Measurements from ENCODE around the gene RBP7. TPM values are rescaled to one million over a fixed set of nuclear protein-coding genes. Genes with fewer than 3 reads are reported as not detected.
"Not testable (repeated sequence)": the region's sequence is repeated elsewhere in the genome, so short reads cannot be mapped to it uniquely, and the experiment has no call there.

RBP7 gene
- total RNA-seq, 1 donor from 2014 or later, result not detected

- ATAC-seq (ENCODE audit: low read depth) (no peak), DNase-seq (no peak)
- Mint-ChIP-seq H3K9me3 (no peaks in the 10 kb centered on the region), H3K27ac (no peak overlapping the region), H3K36me3 (ENCODE audit: low read depth) (no peaks in the 10 kb centered on the region), H3K4me1 (peaks cover 11% of the 10 kb centered on the region), H3K27me3 (peaks cover 18% of the 10 kb centered on the region), H3K4me3 (no peak overlapping the region)
- CTCF ChIA-PET, result no interaction called here
- intact Hi-C loops (cut with micrococcal nuclease), result no loop called here
- TF ChIP-seq, protein P1, sequence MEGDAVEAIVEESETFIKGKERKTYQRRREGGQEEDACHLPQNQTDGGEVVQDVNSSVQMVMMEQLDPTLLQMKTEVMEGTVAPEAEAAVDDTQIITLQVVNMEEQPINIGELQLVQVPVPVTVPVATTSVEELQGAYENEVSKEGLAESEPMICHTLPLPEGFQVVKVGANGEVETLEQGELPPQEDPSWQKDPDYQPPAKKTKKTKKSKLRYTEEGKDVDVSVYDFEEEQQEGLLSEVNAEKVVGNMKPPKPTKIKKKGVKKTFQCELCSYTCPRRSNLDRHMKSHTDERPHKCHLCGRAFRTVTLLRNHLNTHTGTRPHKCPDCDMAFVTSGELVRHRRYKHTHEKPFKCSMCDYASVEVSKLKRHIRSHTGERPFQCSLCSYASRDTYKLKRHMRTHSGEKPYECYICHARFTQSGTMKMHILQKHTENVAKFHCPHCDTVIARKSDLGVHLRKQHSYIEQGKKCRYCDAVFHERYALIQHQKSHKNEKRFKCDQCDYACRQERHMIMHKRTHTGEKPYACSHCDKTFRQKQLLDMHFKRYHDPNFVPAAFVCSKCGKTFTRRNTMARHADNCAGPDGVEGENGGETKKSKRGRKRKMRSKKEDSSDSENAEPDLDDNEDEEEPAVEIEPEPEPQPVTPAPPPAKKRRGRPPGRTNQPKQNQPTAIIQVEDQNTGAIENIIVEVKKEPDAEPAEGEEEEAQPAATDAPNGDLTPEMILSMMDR (IDR thresholded peaks at IDR 0.05), result no peak
- POLR2A ChIA-PET, result no interaction called here
Measured at GRCh38 chr1:9993561-9994075, 3.4 kb upstream of the RBP7 start.

- Mint-ChIP-seq H3K4me1 (peaks cover 11% of the 10 kb centered on the region), H3K4me3 (no peak overlapping the region), H3K9me3 (no peaks in the 10 kb centered on the region), H3K27me3 (peaks cover 36% of the 10 kb centered on the region), H3K36me3 (ENCODE audit: low read depth) (no peaks in the 10 kb centered on the region), H3K27ac (no peak overlapping the region)
- no peak for DNase-seq
- POLR2A ChIA-PET, result no interaction called here
- TF ChIP-seq, protein P1 (IDR thresholded peaks at IDR 0.05), result no peak
- no peak for ATAC-seq (ENCODE audit: low read depth)
- CTCF ChIA-PET, result no interaction called here
- intact Hi-C loops (cut with micrococcal nuclease), result no loop called here
Measured at GRCh38 chr1:10001016-10001665, 4.1 kb downstream of the RBP7 start.

DNA sequence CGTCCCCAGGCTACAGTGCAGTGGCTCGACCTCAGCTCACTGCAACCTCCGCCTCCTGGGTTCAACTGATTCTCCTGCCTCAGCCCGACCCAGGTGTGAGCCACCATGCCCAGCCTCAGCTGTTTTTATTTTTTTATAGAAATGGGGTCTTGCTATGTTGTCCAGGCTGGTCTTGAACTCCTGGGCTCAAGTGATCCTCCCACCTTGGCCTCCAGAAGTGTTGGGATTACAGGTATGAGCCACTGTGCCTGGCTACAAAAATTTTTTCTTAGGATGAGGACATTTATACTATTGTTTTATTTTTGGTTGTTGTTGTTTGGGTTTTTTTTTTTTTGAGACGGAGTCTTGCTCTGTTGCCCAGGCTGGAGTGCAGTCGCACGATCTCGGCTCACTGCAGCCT is 8.2 kb downstream of the RBP7 start:
- CTCF ChIA-PET, result not testable (repeated sequence)

DNA sequence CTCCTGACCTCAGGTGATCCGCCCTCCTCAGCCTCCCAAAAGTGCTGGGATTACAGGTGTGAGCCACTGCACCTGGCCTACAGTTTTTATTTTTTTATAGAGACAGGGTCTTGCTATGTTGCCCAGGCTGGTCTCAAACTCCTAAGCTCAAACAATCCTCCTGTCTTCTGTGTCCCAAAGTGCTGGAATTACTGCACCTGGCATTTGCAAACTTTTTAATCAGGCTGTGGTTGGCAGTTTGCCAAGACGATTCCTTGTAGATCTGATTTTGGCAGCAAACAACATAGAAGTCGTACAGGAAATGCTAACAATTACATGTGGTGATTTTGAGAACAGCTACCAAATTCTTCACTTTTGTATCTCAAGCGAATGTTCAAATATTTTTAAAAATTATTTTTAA is 10.1 kb downstream of the RBP7 start:
- ChIA-PET POLR2A (no interaction called here), CTCF (no interaction called here)
- no peak for ATAC-seq (ENCODE audit: low read depth)
- H3K36me3 Mint-ChIP-seq (ENCODE audit: low read depth), result no peaks in the 10 kb centered on the region
- H3K9me3 Mint-ChIP-seq, result no peaks in the 10 kb centered on the region
- intact Hi-C loops (cut with micrococcal nuclease), result no loop called here
- DNase-seq, result no peak
- TF ChIP-seq, protein P1 (IDR thresholded peaks at IDR 0.05), result no peak
- H3K27ac Mint-ChIP-seq, result no peak overlapping the region
- no peak overlapping the region for H3K4me3 Mint-ChIP-seq
- no peaks in the 10 kb centered on the region for H3K4me1 Mint-ChIP-seq
- H3K27me3 Mint-ChIP-seq, result peaks cover 12% of the 10 kb centered on the region

More for the DNA sequence above, 8.2 kb downstream of the RBP7 start:
- H3K36me3 Mint-ChIP-seq (ENCODE audit: low read depth); DNase-seq; intact Hi-C loops (cut with micrococcal nuclease); H3K9me3 Mint-ChIP-seq; H3K27ac Mint-ChIP-seq; H3K4me3 Mint-ChIP-seq; H3K4me1 Mint-ChIP-seq; ATAC-seq (ENCODE audit: low read depth): not testable (repeated sequence)
- H3K27me3 Mint-ChIP-seq, result peaks cover 21% of the 10 kb centered on the region
- POLR2A ChIA-PET, result interaction anchor here (0.6 kb wide), 1 partner anchor 1660 kb away, joined by 4 read pairs; no protein-coding TSS in a partner anchor

GRCh38 chr1:10014016-10014415 is 17.0 kb downstream of the RBP7 start:
- POLR2A ChIA-PET, result no interaction called here
- TF ChIP-seq, protein P1 (IDR thresholded peaks at IDR 0.05), result no peak
- no peaks in the 10 kb centered on the region for H3K36me3 Mint-ChIP-seq (ENCODE audit: low read depth)
- H3K27me3 Mint-ChIP-seq, result no peaks in the 10 kb centered on the region
- no peaks in the 10 kb centered on the region for H3K9me3 Mint-ChIP-seq
- no peak overlapping the region for H3K4me3 Mint-ChIP-seq
- H3K27ac Mint-ChIP-seq, result no peak overlapping the region
- DNase-seq (no peak), ATAC-seq (ENCODE audit: low read depth) (no peak)
- H3K4me1 Mint-ChIP-seq, result peaks cover 3% of the 10 kb centered on the region
- CTCF ChIA-PET, result no interaction called here
- intact Hi-C loops (cut with micrococcal nuclease), result no loop called here

DNA sequence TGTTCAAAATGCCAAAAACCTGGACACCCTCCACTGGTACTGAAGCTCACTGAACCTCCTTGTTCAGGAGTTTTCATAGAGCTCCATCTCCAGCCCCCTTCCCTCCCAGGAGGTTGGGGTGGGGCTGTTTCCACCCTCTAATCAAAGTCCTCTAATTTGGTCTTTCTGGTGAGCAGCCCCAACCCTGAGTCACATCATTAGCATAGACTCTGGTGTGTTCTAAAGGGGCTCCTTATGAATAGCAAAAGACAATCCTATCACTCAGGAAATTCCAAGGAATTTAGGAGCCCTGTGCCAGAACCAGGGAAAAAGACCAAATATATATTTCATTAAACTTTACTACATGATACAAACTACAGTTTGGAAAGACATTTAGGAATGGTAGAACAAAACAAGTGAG is 22.5 kb downstream of the RBP7 start:
- DNase-seq, result no peak
- intact Hi-C loops (cut with micrococcal nuclease), result no loop called here
- ChIA-PET CTCF (no interaction called here), POLR2A (no interaction called here)
- Mint-ChIP-seq H3K4me3 (no peak overlapping the region), H3K36me3 (ENCODE audit: low read depth) (no peaks in the 10 kb centered on the region), H3K9me3 (no peaks in the 10 kb centered on the region), H3K4me1 (peaks cover 3% of the 10 kb centered on the region), H3K27ac (no peak overlapping the region), H3K27me3 (no peaks in the 10 kb centered on the region)
- TF ChIP-seq, protein P1 (IDR thresholded peaks at IDR 0.05), result no peak
- ATAC-seq (ENCODE audit: low read depth), result no peak

Data from activated B cell treated with CpG ODN at 0.5 μM for 24 hours (primary cell).